GM12878 (cell line): ENCODE measurements around the gene C1QTNF5. TPM values are rescaled to one million over a fixed set of nuclear protein-coding genes. Genes with fewer than 3 reads are reported as not detected.
A peak's percentile ranks its signal among the peaks of the same experiment; 100 is the strongest.

ENCODE experiments used
- ATAC-seq: fragments of 200-7000 bp; cut with Tn5 transposase; 3 replicates; pipeline ENCODE4 v1.9.1; 2020; ENCODE audit warnings: mild to moderate bottlenecking, moderate library complexity
- BruUV-seq: library from RNA; stranded (reverse); fragments of 400-500 nt; replicated peaks from 2 replicates; lab custom pipeline; 2021; lab: Mats Ljungman, UMichigan
- CTCF ChIA-PET: fragments of 300-600 bp; sonication (Branson Sonifier 250); formaldehyde crosslinking; extraction: SDS; loops from one replicate; lab custom pipeline; 2021; ENCODE audit warnings: inconsistent platforms; lab: Yijun Ruan, JAX
- POLR2A ChIA-PET: fragments of 350-600 bp; formaldehyde crosslinking; extraction: SDS; loops from one replicate; lab custom pipeline; 2021; ENCODE audit warnings: inconsistent platforms; lab: Charles Lee
- RAD21 ChIA-PET: fragments of 300-600 bp; sonication (Branson Sonifier 250); formaldehyde crosslinking; loops from one replicate; lab custom pipeline; 2023; ENCODE audit warnings: antibody characterized with exemption; ENCODE audit not compliant: unreplicated experiment; lab: Charles Lee
- SMC1A ChIA-PET: fragments of 300-600 bp; sonication (Branson Sonifier 250); formaldehyde crosslinking; loops from one replicate; lab custom pipeline; 2023; ENCODE audit not compliant: unreplicated experiment, uncharacterized antibody; lab: Charles Lee
- DNase-seq: peaks from one replicate; pipeline ENCODE4 v3.0.0-alpha.2; 2011; ENCODE audit warnings: low read depth, low spot score
- FAIRE-seq: peaks from 3 replicates; lab custom pipeline; 2011; peaks lifted over from hg19 to GRCh38; lab: Jason Lieb, UNC
- H2AFZ ChIP-seq: 2 replicates; pipeline ENCODE4 v1.6.0; 2011; ENCODE audit warnings: low read depth, low read length, control low read depth; ENCODE audit not compliant: control insufficient read depth
- H3K27ac ChIP-seq: 2 replicates; pipeline ENCODE4 v1.5.1; 2011; ENCODE audit warnings: control low read depth; ENCODE audit not compliant: control insufficient read depth, insufficient read depth
- H3K27me3 ChIP-seq, 2 experiments: replicated peaks in 1 of 2; 2 replicates each; pipeline versions ENCODE4 v1.6.0 to v1.6.1; 2011; ENCODE audit warnings: low read length in 1 of 2; ENCODE audit not compliant: control insufficient read depth in 2 of 2, insufficient read depth in 2 of 2
- H3K36me3 ChIP-seq, 2 experiments: 2 replicates each; pipeline ENCODE4 v1.5.1; 2011; ENCODE audit warnings: low read length in 1 of 2; ENCODE audit not compliant: control insufficient read depth in 2 of 2, insufficient read depth in 2 of 2
- H3K4me1 ChIP-seq: 2 replicates; pipeline ENCODE4 v1.6.1; 2011; ENCODE audit warnings: mild to moderate bottlenecking, low read length, moderate library complexity, mixed read lengths; ENCODE audit not compliant: control insufficient read depth, insufficient read depth
- H3K4me2 ChIP-seq: 2 replicates; pipeline ENCODE4 v1.6.0; 2011; ENCODE audit warnings: control low read depth; ENCODE audit not compliant: control insufficient read depth, insufficient read depth
- H3K4me3 ChIP-seq: fragments of 200-600 bp; sonication (generic); 2 replicates; pipeline ENCODE4 v1.5.1; 2016
- H3K79me2 ChIP-seq: 2 replicates; pipeline ENCODE4 v1.6.0; 2011; ENCODE audit warnings: low read length; ENCODE audit not compliant: control insufficient read depth, insufficient read depth
- H3K9ac ChIP-seq: 2 replicates; pipeline ENCODE4 v1.8.0; 2011; ENCODE audit warnings: low read length, control low read depth, mixed read lengths; ENCODE audit not compliant: control insufficient read depth, insufficient read depth
- H3K9me3 ChIP-seq: replicated peaks from 3 replicates; pipeline ENCODE4 v1.5.1; 2011; ENCODE audit warnings: mild to moderate bottlenecking, low read length; ENCODE audit not compliant: control insufficient read depth, insufficient read depth
- H4K20me1 ChIP-seq: 2 replicates; pipeline ENCODE4 v1.6.0; 2011; ENCODE audit not compliant: control insufficient read depth, insufficient read depth
- BHLHE40 ChIP-seq, 2 experiments: fragments of 450-650 bp in 1 of 2; IDR thresholded peaks; 2 replicates each; pipeline ENCODE4 v1.6.1; 2011 to 2017; ENCODE audit warnings: low read depth in 2 of 2, borderline replicate concordance in 1 of 2, improper control_type of control experiment in 1 of 2, low read length in 1 of 2, mild to moderate bottlenecking in 1 of 2
- CBX5 ChIP-seq: sonication (generic); IDR thresholded peaks from 2 replicates; pipeline ENCODE4 v1.6.1; 2016; ENCODE audit warnings: low read depth, moderate library complexity, mild to moderate bottlenecking, inconsistent platforms
- ESRRA ChIP-seq: IDR thresholded peaks from 2 replicates; pipeline ENCODE4 v1.6.1; 2012; ENCODE audit warnings: mild to moderate bottlenecking, low read length, improper control_type of control experiment
- IRF5 ChIP-seq: fragments of 450-650 bp; IDR thresholded peaks from 2 replicates; pipeline ENCODE4 v1.6.1; 2017; ENCODE audit warnings: borderline replicate concordance
- WGBS: methylation state at CpG from one replicate; pipeline ENCODE4 v1.1.6; 2016; ENCODE audit warnings: low lambda C conversion rate; ENCODE audit not compliant: insufficient replicate concordance, insufficient coverage; ENCODE audit errors: missing lambda C conversion rate; 5-methylcytosine and 5-hydroxymethylcytosine counted together
- in situ Hi-C: fragments of 300-500 bp; cut with MboI; formaldehyde crosslinking; loops from 9 replicates; pipeline ENCODE4 v1.14.3; 2018; ENCODE audit warnings: mixed read lengths
- intact Hi-C: fragments of 100-400 bp; cut with micrococcal nuclease; formaldehyde crosslinking; loops from one replicate; pipeline ENCODE4 v1.14.2; 2022; ENCODE audit not compliant: unreplicated experiment
- polyA plus RNA-seq, 11 experiments: library from polyadenylated mRNA; depleted of rRNA in 4 of 11; unstranded in 6 of 11; stranded (reverse) in 5 of 11; fragments of >200 nt; fragmentation: Nextera tagmentation in 4 of 11; fragmentation: Illumina TruSeq in 1 of 11; extraction: Ambion mirVana in 4 of 11; extraction: Trizol in 1 of 11; gene quantifications; 1 replicate in 1 of 11; 2 replicates in 10 of 11; pipeline versions ENCODE4 v1.2.1 to v1.2.3, GENCODE V29; 2011 to 2016; ENCODE audit warnings: inconsistent platforms in 2 of 11, missing spikeins in 2 of 11, low read depth in 1 of 11
- total RNA-seq, 4 experiments: library from RNA; depleted of rRNA in 3 of 4; stranded (reverse); fragments of >200 nt in 3 of 4; fragmentation: Illumina TruSeq in 1 of 4; extraction: Trizol in 1 of 4; gene quantifications; 2 replicates each; pipeline versions ENCODE4 v1.2.1 to v1.2.3, GENCODE V29; 2013 to 2021
- TF ChIP-seq, protein P1 (sequence below), 3 experiments: IDR thresholded peaks in 2 of 3; conservative IDR thresholded peaks in 1 of 3; 2 replicates each; pipeline ENCODE4 v1.5.1; 2011; ENCODE audit warnings: low read depth in 3 of 3, low read length in 3 of 3, mild to moderate bottlenecking in 3 of 3, control low read depth in 2 of 3, moderate library complexity in 2 of 3, inconsistent platforms in 1 of 3, mixed read lengths in 1 of 3; ENCODE audit not compliant: control insufficient read depth in 2 of 3, insufficient read depth in 1 of 3; ENCODE audit errors: extremely low read depth in 1 of 3

The C1QTNF5 gene
- total and polyA plus RNA-seq, 10 of the 15 experiments (the other 5 are each of a cell fraction or from before 2014, with no cell fraction given), result not detected

DNA sequence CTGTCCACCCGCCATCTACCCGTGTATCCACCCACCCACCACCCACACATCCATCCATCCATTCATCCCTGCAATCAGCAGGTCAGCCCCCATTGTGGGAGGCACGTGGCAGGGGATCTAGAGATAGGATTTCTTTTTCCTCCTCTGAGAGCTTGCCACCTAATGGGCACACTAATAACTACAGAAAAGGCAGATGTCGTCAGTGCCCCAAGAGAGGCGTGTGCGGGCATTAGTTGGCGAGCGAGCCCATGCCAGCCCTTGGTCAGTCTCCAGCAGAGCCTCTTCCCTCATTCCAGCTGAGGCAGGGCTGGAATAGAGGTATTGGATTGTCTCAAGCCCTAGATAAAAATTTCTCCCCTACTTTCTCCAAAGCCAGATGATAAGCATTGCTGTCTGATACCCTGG is 31.1 kb upstream of the C1QTNF5 start:
- RAD21 ChIA-PET, result interaction anchor here (1.4 kb wide), 1 partner anchor 18 kb away, joined by 5 read pairs; no protein-coding TSS in a partner anchor
- SMC1A ChIA-PET, result interaction anchor here (0.7 to 5.5 kb wide), 3 partner anchors 11 to 18 kb away, joined by 3 to 31 read pairs (median 3); no protein-coding TSS in a partner anchor
- WGBS, result 8% methylated on average over 8 of the region's 8 CpGs
- Histone ChIP-seq H3K27ac (no peak overlapping the region), H3K4me3 (no peak overlapping the region), H3K27me3 (0 out of 4 replicates have a peak, but pooled peaks cover 0 to 1% of the 10 kb centered on the region in 2 experiments), H3K9me3 (no peaks in the 10 kb centered on the region), H3K36me3 (no peaks in the 10 kb centered on the region), H2AFZ (no peak overlapping the region), H3K79me2 (no peaks in the 10 kb centered on the region), H3K4me1 (no peaks in the 10 kb centered on the region), H3K4me2 (no peak overlapping the region), H3K9ac (no peak overlapping the region), H4K20me1 (no peaks in the 10 kb centered on the region)
- DNase-seq, result no peak
- intact Hi-C loops (no loop called here), in situ Hi-C loops (no loop called here)
- BruUV-seq, result no TSS peak
- CTCF ChIA-PET, result interaction anchor here (1.0 to 17.9 kb wide), 5 partner anchors 10 to 103 kb away, joined by 4 to 183 read pairs (median 12); partner anchors contain the start of gene USP2
- FAIRE-seq, result no peak
- POLR2A ChIA-PET, result interaction anchor here (1.6 kb wide), 1 partner anchor 16 kb away, joined by 6 read pairs; no protein-coding TSS in a partner anchor
- TF ChIP-seq ESRRA (no peak), BHLHE40 (IDR thresholded peaks at IDR 0.05; ENCODE audit: borderline replicate concordance in 1 of 2, low read depth in 2 of 2, low read length in 1 of 2) (peak in 1 of 2 experiments; percentile 44; a peak in 1 of 4 replicates), IRF5 (no peak), CBX5 (no peak)
- TF ChIP-seq, protein P1, sequence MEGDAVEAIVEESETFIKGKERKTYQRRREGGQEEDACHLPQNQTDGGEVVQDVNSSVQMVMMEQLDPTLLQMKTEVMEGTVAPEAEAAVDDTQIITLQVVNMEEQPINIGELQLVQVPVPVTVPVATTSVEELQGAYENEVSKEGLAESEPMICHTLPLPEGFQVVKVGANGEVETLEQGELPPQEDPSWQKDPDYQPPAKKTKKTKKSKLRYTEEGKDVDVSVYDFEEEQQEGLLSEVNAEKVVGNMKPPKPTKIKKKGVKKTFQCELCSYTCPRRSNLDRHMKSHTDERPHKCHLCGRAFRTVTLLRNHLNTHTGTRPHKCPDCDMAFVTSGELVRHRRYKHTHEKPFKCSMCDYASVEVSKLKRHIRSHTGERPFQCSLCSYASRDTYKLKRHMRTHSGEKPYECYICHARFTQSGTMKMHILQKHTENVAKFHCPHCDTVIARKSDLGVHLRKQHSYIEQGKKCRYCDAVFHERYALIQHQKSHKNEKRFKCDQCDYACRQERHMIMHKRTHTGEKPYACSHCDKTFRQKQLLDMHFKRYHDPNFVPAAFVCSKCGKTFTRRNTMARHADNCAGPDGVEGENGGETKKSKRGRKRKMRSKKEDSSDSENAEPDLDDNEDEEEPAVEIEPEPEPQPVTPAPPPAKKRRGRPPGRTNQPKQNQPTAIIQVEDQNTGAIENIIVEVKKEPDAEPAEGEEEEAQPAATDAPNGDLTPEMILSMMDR (IDR thresholded peaks at IDR 0.05 in 2 of 3, conservative IDR thresholded peaks at IDR 0.05 in 1 of 3; ENCODE audit: control insufficient read depth in 2 of 3, extremely low read depth in 1 of 3, insufficient read depth in 1 of 3, low read depth in 3 of 3, low read length in 3 of 3), result peak; percentile 13 to 22 (median 14); a peak in 3 of 6 replicates
- ATAC-seq, result peak; percentile 66
